NT2/D1 (cell line): ENCODE data around the gene CRTAP.

ENCODE experiments used
- SUZ12 ChIP-seq: IDR thresholded peaks from 2 replicates; pipeline ENCODE4 v1.6.1; 2011; ENCODE audit not compliant: insufficient read length, insufficient read depth; ENCODE audit errors: extremely low read depth
- ZNF274 ChIP-seq: IDR thresholded peaks from 2 replicates; pipeline ENCODE4 v1.6.1; 2011; ENCODE audit warnings: mild to moderate bottlenecking, low read depth, low read length

- no peak for TF ChIP-seq ZNF274
- no peak for TF ChIP-seq SUZ12
These were observed 26.2 kb downstream of the CRTAP start for GRCh38 chr3:33139996-33140395.
